ENCODE results near the gene ADAMTS9.

The ADAMTS9 gene

GRCh38 chr3:64667887-64668581, 19.8 kb downstream of the ADAMTS9 start:
- H3K27ac ChIP-seq: no peak overlapping the region
- in situ Hi-C loops (cut with HindIII; ENCODE audit: low pct_ligation_motif_present, low sequenced_read_pairs): no loop called here
- H3K27me3 ChIP-seq (replicated peaks): no peaks in the 10 kb centered on the region
- no peak for DNase-seq
- no peak overlapping the region for H3K4me3 ChIP-seq (ENCODE audit: low read depth, low read length)
- H3K36me3 ChIP-seq (replicated peaks): no peaks in the 10 kb centered on the region
- TF ChIP-seq CTCF (IDR thresholded peaks at IDR 0.05; ENCODE audit: low read depth, low read length, missing control alignments): no peak

GRCh38 chr3:64667138-64667537, 20.7 kb downstream of the ADAMTS9 start:
- in situ Hi-C loops (cut with HindIII; ENCODE audit: low pct_ligation_motif_present, low sequenced_read_pairs): no loop called here
- no peak for TF ChIP-seq CTCF (IDR thresholded peaks at IDR 0.05; ENCODE audit: low read depth, low read length, missing control alignments)
- no peak overlapping the region for H3K27ac ChIP-seq
- H3K27me3 ChIP-seq (replicated peaks): no peaks in the 10 kb centered on the region
- no peak overlapping the region for H3K4me3 ChIP-seq (ENCODE audit: low read depth, low read length)
- no peaks in the 10 kb centered on the region for H3K36me3 ChIP-seq (replicated peaks)
- DNase-seq: no peak

GRCh38 chr3:64666171-64666588, 21.6 kb downstream of the ADAMTS9 start:
- no peaks in the 10 kb centered on the region for H3K36me3 ChIP-seq (replicated peaks)
- no peak overlapping the region for H3K27ac ChIP-seq
- in situ Hi-C loops (cut with HindIII; ENCODE audit: low pct_ligation_motif_present, low sequenced_read_pairs): no loop called here
- no peaks in the 10 kb centered on the region for H3K27me3 ChIP-seq (replicated peaks)
- no peak for DNase-seq
- TF ChIP-seq CTCF (IDR thresholded peaks at IDR 0.05; ENCODE audit: low read depth, low read length, missing control alignments): no peak
- no peak overlapping the region for H3K4me3 ChIP-seq (ENCODE audit: low read depth, low read length)

GRCh38 chr3:64664397-64664796, 23.4 kb downstream of the ADAMTS9 start:
- DNase-seq: no peak
- Histone ChIP-seq H3K27me3 (replicated peaks) (no peaks in the 10 kb centered on the region), H3K27ac (no peak overlapping the region), H3K36me3 (replicated peaks) (no peaks in the 10 kb centered on the region), H3K4me3 (ENCODE audit: low read depth, low read length) (no peak overlapping the region)
- in situ Hi-C loops (cut with HindIII; ENCODE audit: low pct_ligation_motif_present, low sequenced_read_pairs): no loop called here
- no peak for TF ChIP-seq CTCF (IDR thresholded peaks at IDR 0.05; ENCODE audit: low read depth, low read length, missing control alignments)

DNA sequence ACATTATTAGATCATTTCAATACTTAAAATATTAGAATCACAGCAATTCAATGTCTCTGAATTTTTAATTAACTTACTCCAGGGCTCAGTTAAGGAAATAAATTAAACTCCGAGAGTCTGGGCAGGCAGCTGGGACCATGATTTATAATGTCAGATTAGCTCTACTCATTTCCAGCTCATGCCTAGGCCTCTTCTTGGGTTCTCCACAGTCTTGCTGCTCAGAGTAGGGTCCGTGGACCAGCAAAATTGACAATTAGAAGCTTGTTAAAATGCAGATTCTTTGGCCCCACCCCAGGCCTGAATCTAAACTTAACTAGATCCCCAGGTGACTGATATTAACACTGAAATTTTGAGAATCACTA, 28.2 kb downstream of the ADAMTS9 start:
- in situ Hi-C loops (cut with HindIII; ENCODE audit: low pct_ligation_motif_present, low sequenced_read_pairs): no loop called here
- DNase-seq: no peak
- Histone ChIP-seq H3K4me3 (ENCODE audit: low read depth, low read length) (no peak overlapping the region), H3K27ac (no peak overlapping the region), H3K36me3 (replicated peaks) (no peaks in the 10 kb centered on the region), H3K27me3 (replicated peaks) (no peaks in the 10 kb centered on the region)
- TF ChIP-seq CTCF (IDR thresholded peaks at IDR 0.05; ENCODE audit: low read depth, low read length, missing control alignments): no peak

- in situ Hi-C loops (cut with HindIII; ENCODE audit: low pct_ligation_motif_present, low sequenced_read_pairs): no loop called here
- H3K4me3 ChIP-seq (ENCODE audit: low read depth, low read length): no peak overlapping the region
- DNase-seq: no peak
- no peaks in the 10 kb centered on the region for H3K36me3 ChIP-seq (replicated peaks)
- no peaks in the 10 kb centered on the region for H3K27me3 ChIP-seq (replicated peaks)
- no peak overlapping the region for H3K27ac ChIP-seq
- TF ChIP-seq CTCF (IDR thresholded peaks at IDR 0.05; ENCODE audit: low read depth, low read length, missing control alignments): no peak
These were observed 29.8 kb downstream of the ADAMTS9 start for GRCh38 chr3:64658001-64658400.

Measured in brain microvascular endothelial cell (primary cell).